Measurements from ENCODE around the gene LACRT.

Gene LACRT

GRCh38 chr12:54631988-54632728 is 2.5 kb downstream of the LACRT start:
- DNase-seq, result peak; percentile 19

DNA sequence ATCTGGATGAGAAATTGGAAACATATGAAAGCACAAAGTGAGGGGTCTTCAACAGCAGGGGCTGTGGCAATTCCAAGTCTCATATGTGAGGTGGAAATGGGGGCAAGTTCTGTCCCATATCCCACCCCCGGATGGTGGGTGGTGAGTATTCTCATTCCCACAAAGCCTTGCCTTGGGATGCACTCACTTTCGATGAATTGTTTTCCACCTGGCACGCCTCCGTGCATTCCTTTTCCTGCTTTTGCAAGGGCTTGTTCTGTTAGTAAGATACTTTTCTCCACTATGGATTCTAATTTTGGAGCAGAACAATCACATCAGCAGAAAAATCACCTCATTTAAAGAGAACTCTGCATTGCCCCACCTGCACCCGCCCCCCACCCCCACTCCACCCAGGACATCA is 3.1 kb downstream of the LACRT start:
- DNase-seq, result no peak

GRCh38 chr12:54629925-54630324 is 4.8 kb downstream of the LACRT start:
- DNase-seq, result no peak

- no peak for DNase-seq
These were observed 6.4 kb downstream of the LACRT start for GRCh38 chr12:54628186-54628846.

DNA sequence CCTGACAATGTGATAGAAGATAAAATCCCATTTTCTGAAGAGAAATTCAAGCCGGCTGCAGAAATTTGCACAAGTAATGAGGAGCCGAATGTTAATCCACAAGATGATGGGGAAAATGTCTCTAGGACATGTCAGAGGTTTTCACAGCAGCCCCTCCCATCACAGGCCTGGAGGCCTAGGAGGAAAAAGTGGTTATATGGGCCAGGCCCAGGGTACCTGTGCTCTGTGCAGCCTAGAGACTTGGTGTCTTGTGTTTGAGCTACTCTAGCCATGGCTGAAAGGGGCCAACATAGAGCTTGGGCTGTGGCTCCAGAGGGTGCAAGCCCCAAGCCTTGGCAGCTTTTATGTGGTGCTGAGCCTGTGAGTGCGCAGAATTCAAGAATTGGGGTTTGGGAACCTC is 7.4 kb downstream of the LACRT start:
- DNase-seq, result no peak

- DNase-seq, result no peak
These were observed 9.1 kb downstream of the LACRT start for GRCh38 chr12:54625598-54625997.

DNA sequence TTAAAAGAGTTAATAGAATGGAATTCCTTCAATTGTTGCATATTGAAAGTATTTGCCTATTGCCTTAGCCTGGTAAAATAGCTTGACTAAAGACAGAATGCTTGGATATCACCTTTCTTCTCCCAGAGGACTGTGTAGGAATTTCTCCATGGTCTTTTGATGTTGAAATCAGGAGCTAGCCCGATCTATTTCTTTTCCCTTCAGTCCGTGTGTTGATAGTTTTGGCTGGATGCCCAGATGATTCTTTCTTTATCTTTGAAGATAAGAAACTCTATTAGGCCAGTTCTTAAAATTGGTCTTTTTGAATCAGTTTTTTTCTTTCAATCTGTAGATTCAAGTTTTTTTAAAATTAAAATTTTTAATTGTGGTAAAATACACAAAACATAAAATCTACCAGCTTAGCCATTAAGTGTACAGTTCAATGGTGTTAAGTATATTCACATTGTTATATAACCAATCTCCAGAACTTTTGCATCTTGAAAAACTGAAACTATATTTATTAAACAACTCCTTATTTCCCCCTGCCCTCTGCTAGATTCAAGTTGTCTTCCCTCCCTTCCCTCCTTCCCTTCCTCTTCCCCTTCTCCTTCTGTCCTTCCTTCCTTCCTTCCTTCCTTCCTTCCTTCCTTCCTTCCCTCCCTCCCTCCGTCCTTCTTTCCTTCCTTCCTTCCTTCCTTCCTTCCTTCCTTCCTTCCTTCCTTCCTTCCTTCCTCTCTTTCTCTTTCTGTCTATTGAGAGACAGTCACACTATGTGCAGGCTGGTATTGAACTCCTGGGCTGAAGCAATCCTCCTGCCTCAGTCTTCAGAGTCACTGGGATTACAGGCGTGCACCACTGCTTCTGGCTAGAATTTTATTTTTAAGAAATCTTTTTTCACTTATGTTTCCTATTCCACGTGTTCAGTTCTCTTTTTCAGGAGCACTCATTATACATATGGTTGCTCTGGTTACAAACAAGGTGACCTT is 10.1 kb downstream of the LACRT start:
- peak; percentile 23 for DNase-seq

- peak; percentile 57 for DNase-seq
These were observed 12.1 kb downstream of the LACRT start for GRCh38 chr12:54622463-54623183.

DNA sequence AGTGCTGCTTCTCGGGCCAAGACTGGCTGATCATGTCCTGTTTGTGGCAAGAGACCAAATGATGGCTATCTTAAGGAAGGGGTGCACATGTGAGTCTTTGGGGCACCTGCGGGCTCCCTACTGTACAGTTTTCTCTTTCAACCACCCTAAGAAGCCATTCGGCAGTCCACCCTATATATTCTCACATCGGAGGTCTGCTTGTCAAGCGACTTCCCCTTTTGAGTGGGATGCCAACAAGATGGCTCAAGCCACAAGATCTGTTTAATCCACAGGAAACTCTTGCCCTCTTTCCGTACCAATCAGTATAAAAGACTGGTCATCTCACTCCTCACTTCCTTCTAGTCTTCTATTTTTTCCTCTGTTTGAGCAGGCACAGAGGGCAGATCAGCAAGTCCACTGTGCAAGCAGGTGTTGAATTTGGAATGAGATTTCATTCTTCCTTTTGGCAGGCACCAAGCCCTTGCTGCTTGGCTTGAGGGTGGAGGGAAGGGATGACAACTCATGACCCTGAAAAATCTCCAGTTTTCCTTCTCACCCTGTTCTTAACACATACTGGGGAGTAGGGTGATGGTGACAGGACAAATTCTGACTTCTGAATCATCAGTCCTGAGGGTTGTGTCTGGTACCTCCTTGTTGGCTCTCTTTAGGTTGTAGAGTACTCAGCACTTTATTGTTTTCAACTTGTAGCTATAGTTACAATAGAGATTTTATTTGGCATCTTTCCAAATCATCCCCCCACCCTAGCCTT is 17.6 kb downstream of the LACRT start:
- peak; percentile 65 for DNase-seq

DNA sequence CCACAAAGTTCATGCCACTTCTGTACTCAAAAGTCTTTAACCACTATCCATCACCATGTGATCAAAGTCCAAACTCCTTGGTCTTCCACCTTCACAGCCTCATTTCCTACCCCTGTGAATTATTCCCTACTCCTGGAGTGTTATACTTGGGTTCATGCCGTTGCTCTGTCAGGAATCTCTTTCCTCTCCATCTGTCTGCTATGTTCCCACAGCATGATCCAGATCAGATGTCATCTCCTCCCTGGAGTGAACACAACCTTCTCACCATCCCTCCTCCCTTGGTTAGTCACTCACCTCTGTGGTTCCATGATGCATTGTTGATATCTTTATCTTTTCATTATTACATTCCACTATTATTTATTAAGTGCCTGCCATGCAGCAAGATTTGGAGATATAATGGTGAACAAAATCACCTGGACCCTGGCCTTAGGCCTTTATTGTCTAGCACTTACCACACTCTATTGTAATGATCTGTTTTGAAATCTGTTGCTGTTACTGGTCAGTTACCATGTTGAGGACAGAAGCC is 22.4 kb downstream of the LACRT start:
- no peak for DNase-seq

- DNase-seq, result no peak
These were observed 23.0 kb downstream of the LACRT start for GRCh38 chr12:54611715-54612149.

GRCh38 chr12:54608769-54609168 is 25.9 kb downstream of the LACRT start:
- no peak for DNase-seq

DNA sequence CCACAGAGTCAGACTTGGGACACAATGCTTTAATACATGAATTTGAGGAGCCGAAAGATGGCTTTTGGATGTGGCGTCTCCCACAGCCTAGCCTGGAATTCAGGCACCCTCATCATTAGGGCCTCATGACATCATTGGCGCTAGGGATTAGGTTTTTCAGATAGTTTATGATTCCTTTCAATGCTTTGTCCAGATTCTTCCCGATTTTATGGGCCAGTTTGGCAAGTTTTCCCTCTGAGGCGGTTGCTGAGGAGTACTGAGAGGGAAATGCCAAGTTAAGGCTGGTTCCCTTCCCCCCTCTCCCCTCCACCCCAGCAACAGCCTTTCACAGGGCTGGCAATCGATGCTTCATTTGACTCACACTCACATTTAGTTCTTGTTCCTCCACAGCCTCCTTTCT is 26.5 kb downstream of the LACRT start:
- DNase-seq, result no peak

- no peak for DNase-seq
These were observed 28.1 kb downstream of the LACRT start for GRCh38 chr12:54606556-54606955.

DNA sequence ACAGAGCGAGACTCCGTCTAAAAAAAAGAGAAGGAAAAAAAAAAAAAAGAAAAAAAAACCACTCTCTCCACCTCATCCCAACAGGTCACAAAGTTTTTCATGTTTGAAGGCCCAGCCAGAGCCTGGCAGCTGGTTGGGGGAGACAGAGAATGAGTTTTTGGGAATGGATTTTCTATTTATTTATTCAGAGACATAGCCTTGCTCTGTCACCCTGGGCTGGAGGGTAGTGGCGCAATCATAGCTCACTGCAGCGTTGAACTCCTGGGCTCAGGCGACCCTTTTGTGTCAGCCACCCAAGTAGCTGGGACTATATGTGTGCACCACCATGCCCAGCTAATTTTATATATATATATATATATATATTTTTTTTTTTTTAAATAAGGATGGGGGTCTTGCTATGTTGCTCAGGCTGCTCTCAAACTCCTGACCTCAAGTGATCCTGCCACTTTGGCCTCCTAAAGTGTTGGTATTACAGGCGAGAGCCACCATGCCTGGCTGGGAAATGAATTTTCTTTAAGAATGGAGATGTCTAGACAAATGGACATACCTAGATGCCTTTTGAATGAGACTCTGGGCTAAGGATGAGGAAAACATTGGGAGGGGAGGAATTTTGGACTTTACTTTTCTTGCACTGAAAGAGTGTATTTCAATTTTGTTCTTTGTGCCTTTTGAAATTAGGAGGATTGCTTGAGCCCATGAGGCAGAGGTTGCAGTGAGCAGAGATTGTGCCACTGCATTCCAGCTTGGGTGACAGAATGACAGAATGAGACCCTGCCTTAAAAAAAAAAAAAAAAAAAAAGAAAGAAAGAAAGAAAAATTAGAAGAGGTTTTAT is 29.3 kb downstream of the LACRT start:
- no peak for DNase-seq

DNA sequence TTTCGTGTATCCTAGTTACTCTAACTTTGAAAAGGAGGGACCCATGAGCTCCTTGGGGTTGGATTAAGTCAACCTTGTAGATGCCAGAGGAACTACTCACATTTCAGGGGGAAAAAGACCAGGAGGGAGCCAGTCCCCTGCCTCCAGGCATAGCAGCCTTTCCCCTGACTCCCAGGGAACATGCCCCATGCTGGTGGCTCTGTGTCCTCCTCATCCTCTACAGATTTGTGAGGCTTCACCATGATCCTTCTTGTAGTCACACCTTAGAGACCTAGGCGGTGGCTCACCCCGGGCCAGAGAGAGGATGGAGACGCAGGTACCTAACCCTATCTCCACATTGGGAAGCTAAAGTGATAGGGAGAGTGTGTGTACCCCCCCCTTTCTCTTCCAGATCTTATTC is 30.3 kb downstream of the LACRT start:
- DNase-seq, result no peak

DNA sequence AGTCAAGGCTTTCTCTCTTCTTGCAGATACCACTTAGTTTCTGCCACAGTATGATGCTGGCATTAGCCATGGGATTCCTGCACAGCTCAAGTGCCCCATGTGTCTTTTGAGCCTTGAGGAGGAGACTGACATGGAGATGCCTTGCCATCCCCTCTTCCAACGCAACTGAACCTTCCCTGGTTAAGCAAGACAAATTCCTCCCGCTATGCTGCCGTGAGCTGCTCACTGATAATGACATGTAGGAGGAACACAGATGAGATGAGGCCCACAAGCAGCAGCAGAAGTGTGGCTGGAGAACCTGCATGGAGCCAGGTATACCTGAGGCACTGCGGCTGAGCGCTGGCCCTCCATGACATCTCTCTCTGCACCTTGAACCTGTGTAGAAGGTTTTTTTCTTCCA is 30.8 kb downstream of the LACRT start:
- no peak for DNase-seq

GRCh38 chr12:54603173-54603814 is 31.4 kb downstream of the LACRT start:
- DNase-seq, result peak; percentile 85

GRCh38 chr12:54602661-54603060 is 32.0 kb downstream of the LACRT start:
- DNase-seq, result no peak

DNA sequence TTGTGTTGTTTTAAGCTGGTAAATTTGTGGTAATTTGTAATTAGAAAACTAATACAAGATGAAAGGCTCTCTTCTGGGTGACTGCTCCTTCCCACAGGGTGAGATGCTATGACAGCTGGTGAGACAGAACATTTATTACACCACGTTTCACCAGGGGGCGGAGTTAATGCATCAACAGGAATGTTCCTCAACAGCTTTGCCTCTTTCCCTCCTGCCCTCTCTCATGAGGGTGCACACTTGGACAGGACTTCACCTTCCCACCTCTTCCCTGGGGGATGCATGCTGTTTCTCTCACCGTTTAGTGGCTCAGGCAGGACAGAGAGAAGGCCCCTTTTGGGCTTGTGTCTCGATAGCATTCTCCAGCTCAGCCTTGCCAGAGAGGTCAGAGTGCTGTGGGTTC is 32.9 kb downstream of the LACRT start:
- DNase-seq, result no peak

Data from hematopoietic multipotent progenitor cell treated with erythropoietin and hydrocortisone succinate and interleukin-3 and kit ligand, for 6 days (in vitro differentiated cells).